Measurements from ENCODE around the gene TNFRSF8.

The TNFRSF8 gene

DNA sequence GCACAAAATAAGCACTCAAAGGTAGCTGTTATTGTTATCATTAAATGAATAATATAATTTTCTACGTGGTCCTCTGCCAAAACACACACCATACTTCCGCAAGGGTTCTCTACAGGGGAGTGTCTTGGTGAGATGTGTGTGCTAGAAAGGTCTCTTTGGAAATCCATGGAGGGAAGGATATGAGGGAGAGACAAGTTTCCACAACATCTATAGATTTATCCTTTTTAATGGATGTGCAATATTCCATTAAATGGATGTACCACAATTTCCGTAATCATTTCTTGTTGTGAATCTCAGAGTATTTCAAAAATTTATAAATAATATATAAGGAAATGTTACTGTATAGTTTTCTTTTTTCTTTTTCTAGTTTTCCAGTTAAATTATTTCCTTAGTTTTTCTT, 2.6 kb upstream of the TNFRSF8 start:
- DNase-seq = no peak

DNA sequence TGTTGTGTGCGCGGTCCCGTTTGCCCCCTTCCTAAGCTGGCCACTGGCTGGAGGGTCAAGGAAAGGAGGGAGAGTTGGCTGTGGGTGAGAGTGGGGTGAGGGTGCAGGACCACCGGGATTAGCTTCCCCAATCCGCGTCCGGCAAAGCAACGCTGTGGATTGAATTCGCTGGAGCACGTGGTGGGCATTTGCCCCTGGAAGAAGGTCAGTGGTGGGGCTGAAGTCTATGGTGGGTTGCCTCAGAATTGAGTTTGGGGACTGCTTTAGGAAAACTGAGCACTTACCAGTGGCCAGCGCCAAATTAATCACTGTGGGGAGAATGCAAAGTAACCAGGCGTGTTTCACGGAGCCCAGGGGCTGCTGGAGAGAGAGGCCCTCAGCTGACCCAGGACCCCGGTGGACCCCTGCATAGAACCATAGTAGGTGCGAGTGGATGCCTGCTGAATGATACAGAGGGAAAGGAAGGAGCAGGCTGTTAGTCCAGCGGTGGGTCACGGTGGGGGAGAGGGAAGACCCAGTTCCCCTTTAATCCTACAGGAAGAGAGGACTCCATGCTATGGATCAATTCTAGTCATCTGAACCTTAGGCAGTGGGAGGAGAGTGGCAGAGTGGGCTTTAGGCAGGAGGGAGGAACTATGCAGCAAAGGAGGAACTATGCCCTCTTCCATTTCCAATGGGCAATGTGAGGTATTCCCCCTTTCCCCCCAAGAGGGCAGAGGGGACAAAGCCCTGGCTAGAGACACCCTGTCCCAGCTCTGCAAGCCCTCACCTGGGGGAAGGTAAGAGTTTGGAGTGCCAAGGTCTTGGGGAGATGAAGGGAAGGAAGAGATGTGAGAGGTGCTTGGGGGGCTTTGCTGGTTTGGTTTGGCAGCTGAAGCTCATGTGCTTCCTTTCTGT, 1.2 kb downstream of the TNFRSF8 start:
- no peak for DNase-seq

DNA sequence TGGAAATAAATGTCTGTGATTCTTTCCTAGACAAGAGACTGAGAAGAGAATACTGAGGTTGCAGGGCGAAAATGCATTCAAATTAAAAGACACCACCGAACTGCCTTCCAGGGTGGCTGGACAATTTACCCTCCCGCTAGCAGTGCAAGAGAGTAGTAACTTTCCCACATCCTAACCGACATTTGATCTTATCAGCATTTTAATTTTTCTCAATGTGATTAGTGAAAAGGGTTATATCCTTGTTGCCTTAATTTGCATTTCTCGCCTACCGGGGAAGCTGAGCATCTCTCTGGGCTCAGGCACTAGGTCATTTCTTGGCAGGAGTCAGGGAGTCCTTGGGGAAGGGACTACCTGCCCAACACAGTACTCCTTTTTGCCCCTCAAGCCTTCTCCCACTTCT, 2.8 kb downstream of the TNFRSF8 start:
- no peak for DNase-seq

DNA sequence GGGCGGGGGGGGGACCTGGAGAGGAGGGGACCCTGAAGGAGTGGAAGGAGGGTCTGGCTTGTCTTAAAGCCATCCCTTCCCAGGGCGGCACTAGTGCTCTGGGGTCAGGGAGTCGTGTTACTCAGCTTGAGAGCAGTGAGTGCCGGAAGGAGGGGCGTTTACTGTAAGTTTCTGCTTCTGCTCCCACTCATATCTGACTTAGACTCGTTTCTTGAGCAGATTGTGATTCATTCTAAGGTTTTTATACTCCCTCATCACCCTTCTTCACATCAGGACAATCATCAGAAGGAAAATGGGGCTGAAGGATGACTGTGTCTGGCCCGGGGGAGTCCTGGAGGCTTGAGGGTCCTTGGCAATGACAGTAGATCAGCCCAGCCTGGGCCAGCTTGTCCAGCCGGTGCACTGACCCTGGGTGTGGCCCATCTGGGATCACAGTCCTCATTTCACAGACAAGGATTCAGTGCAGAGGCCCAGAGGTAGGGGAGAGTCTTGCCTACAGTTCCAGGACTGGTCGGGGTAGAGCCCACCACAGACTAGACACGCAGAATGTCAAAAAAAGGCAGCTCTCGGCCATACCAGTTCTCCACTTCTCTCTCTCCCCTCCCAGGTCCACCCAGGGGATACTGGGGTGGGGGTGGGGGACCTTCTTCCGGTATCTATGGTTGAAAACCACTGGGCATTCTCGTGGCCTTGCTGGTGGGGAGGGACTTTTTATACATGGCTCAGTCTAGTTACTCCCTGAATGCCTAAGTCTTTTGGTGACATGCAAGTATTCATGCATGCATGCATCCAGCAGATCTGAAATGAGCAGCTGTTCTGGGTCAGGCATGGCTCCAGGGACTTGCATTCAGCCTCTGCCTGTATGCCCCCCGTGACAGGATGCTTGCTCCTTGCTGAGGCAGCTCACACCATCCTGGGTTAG, 5.1 kb downstream of the TNFRSF8 start:
- DNase-seq = peak; percentile 52

DNA sequence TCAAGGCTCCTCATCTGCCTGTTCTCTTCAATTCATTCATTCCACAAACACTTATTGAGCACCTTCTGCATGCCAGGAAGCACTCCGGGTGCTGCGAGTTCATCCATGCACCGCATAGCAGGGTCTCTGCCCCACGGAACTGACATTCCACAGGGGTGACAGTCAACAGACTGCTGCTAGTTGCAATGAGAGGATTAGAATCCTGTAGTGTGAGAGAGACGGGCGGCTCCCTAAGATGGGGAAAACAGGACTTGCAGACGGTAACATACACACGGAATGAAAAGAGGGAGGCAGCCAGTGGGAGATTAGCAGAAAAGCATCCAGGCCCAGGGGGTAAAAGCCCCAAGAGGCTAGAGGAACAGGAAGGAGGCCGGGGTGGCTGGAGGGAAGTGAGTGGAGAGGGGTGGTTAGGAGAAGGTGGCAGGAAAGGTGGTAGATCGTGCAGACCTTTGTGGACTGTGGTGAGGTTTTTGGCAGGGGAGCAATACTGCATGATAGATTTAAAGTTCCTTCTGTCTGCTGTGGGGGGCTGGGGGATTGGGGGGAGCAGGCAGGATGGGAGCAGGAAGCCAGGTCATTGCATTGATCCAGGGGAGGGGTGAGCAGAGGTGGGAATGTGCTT, 6.6 kb downstream of the TNFRSF8 start:
- DNase-seq = peak; percentile 40

DNA sequence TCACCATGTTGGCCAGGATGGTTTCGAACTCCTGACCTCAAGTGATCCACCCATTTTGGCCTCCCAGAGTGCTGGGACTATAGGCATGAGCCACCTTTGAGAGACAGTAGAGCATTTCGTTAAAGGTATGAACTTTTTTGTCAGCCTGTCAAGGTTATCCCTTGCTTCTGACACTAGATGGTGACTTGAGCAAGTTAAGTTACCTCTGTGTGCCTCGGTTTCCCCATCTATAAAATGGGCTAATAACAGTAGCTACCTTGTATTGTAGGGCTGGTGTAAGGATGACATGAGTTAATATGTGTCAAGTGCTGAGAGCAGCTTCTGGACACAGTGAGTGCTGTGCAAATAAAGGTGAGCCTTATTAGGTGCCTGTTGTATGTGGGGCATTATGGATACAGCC, 8.8 kb downstream of the TNFRSF8 start:
- no peak for DNase-seq

DNA sequence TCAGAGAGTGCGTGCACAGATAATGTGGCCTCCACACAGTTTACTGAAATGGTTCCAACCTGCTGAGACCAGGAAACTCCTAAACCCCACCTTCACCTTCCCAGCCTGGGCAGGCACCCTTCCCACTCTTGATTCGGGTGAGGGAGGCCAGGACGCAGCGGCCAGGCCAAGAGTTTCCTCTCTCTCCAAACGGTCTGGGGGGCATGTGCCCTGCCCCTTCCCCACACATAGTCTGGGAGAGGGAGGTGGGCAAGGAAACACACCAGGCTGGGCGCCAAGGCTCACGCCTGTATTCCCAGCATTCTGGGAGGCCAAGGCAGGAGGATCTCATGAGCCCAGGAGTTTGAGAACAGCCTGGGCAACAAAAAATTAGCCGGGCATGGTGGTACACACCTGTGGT, 9.6 kb downstream of the TNFRSF8 start:
- DNase-seq = no peak

DNA sequence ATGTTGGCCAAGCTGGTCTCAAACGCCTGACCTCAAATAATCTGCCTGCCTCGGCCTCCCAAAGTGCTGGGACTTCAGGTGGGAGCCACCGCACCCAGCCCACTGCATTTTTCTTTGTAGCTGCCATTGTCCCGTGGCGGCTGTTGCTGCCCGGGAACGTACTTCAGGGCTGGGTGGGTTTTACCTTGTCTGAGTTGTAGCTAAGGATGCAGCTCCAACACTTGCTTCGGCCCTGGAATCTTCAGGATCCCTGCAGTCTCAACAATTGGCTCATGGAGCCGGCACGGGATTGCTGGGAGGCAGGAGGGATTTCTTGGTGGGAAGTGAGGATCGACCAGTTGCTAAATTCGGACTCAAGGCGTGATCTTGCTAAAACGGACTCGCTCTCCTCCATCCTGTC, 10.7 kb downstream of the TNFRSF8 start:
- DNase-seq = no peak

DNA sequence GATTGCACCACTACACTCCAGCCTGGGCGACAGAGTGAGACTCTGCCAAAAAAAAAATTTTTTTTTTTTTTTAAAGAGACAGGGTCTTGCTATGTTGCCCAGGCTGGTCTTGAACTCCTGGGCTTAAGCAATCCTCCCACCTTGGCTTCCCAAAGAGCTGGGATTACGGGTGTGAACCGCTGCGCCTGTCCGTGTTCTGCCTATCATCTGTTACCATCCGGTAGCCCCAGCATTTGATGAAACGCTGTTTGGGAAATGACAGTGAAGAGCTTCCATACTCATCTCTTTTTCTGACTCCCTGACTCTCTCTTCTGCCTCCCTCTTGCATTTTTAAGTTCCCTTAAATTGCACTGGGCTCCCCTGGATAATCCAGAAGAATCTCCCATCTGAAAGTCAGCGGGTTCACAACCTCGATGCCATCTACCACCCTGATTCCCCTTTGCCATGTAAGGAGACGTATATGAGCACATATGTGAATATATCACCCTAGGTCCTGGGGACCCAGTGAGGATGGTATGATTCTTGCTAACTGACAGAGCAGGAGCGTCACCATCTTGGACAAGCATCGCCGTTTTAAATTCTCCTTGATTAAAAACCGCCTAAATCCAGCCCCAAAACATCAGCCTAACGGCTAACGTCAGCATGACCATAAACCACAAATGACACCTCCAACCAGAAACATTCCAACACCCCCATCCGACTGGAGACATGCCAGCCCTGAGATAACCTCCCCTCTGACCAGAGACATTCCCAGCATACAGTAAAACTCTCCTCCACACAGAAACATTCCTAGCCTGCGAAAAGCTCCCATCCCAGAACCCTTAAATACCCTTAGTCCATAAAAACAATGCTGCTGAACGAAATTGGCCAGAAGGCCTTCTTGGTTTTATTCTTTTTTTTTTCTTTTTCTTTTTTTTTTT, 12.4 kb downstream of the TNFRSF8 start:
- peak; percentile 84 for DNase-seq

DNA sequence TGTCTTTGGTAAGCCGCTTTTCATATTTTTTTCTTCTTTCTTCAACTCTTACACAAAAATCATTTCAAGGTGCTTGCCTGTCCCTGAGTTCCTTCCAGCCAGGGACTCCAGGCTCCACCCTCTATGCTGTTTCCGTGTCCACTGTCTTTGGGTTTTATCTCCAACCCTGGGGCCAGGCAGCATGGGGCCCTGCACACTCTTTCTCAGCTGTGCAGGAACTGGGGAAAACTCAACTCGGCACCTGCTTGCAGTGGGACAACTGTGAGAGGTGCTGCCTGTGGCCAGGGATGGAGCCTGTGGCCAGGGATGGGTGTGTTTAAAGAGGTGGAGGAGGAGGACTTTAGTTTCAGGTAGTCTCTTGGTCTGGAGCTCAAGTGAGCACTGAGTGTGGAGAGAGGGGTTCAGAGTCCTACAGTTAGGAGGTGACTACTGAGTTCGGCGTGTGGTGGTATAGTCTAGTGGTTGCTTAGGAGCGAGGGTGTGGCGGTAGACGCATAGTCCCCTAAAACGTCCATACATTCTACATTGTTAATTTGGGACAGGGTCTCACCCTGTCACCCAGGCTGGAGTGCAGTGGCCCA, 13.4 kb downstream of the TNFRSF8 start:
- DNase-seq = no peak

DNA sequence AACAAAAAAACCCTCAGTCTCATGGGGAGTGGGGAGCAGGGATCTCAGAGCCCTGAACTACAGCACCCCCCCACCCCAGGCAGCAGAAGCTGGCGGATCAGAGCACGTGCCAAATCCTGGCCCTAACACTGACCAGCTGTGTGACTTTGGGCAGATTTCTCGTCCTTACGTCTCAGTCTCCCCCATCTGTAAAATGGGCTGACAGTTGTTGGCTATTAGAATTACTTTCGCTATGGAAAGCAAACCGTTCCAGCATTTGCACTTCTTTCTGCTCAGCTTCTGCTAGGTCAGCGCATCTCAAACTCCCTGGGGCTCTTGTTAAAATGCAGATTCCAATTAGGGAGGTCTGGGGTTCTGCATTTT, 15.5 kb downstream of the TNFRSF8 start:
- DNase-seq = no peak

DNA sequence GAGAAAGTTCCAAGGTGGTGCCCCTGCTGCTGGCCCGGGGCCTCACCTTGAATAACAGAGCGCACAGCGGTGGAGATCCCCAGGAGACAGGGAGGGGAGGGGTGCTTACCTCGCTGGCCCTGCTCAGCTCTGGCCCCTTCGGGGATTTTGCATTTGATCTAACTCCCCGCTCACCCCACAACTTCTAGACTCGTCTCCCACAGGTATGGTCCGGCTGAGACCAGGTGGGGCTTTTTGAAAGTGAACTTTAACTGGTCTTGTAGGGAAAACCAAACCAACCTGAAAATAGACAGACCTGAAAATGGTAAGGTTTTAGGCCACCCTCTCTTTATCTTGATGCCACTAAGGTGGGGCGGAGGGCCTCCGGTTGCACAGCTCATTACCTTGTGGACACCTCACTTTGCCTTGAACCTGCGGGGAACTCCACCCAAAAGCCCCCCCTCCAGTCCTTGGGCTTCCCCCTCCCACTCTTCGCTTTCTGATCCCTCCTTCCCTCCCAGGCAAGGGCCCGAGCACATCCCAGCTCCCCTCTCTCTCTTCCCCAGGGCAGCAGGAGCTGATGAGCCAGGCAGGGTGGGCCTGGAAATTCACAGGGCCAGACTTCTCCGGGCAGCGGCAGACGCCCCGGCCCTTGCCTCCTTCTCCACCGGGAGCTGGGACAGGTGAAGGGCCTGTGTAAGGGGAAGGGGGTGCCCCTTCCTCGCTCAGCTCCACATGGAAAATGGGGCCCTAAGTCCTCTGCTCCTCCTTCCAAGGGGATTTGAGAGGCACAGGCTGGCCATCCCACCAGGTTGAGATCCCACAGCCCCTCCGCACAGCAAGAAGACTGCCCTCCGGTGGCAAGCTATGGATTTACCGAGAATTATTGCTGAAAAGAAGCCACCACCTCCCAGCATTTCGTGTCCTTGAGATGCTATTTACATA, 16.1 kb downstream of the TNFRSF8 start:
- peak; percentile 53 for DNase-seq

DNA sequence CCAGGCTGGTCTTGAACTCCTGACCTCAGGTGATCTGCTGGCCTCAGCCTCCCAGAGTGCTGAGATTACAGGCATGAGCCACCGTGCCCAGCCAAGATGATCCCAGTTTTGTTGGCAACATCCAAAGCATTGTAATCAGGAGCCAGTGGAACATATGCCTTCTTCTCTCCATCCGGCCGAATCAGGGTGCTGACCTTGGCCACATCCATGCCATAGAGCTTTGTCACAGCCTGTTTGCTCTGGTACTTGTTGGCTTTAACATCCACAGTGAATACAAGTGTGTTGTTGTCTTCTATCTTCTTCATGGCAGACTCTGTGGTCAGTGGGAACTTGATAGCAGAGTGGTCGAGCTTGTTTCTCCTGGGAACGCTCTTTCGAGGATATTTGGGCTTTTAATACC, 17.1 kb downstream of the TNFRSF8 start:
- DNase-seq = no peak

DNA sequence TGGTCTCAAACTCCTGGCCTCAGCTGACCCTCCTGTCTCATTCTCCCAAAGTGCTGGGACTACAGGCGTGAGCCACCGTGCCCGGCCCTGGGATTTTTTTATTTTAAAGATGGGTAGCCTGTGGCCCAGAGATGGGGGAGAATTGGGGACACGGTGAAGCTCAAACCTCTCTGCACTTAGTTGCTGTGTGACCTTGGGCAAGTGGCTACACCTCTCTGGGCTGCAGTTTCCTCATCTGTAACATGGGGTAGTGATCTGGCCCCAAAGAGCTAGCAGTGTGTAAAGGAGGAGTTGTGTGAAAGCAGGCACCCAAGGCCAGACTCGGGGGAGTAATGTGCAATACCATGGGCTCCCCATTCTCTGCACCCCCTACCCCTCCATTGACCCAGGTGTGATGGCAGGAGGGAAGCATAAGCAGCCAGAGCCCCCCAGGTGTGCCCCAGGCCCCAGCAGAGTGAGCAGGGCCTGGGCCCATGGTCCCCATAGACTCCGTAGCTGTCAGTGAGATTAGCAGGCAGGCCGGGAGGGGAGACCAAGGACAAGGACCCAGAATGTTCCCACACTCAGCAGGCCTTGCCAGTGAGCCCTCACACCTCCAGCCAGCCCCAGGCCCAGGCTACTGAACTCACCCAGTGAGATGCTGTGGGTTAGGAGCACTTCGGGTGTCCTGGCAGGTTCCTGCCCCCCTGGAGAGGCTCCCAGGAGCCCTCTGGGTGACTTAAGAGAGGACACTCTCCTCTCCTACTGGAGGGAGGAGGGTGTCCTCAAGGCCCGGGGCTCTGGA, 17.9 kb downstream of the TNFRSF8 start:
- no peak for DNase-seq

DNA sequence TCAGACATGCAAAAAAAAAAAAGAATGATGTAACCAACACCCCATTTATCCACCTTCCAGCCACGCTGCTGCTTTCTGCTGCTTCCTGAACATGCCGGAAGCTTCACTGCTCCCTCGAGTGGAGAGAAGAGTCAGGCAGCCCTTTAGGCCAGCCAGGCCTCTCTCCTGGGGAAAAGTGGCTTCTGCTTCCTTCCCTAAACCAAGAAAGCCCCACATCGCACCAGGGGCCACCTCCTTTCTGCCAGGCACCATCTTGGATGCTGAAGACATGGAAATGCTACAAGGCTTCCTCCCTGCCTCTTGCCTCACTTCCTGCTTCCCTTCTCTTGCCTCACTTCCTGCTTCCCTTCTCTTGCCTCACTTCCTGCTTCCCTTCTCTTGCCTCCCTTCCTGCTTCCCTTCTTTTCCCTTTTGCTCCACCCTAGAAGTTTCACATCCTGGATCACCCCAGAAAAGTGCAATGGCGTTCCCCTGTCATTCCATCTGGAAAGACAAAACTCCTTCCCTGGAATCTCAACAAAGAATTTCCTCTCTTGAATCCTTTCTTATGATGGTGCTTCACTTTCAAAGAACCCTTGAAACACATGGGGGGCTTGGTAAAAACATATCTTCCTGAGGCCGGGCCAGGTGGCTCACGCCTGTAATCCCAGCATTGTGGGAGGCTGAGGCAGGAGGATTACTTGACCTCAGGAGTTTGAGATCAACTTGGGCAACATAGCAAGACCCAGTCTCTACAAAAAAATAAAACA, 18.7 kb downstream of the TNFRSF8 start:
- no peak for DNase-seq

DNA sequence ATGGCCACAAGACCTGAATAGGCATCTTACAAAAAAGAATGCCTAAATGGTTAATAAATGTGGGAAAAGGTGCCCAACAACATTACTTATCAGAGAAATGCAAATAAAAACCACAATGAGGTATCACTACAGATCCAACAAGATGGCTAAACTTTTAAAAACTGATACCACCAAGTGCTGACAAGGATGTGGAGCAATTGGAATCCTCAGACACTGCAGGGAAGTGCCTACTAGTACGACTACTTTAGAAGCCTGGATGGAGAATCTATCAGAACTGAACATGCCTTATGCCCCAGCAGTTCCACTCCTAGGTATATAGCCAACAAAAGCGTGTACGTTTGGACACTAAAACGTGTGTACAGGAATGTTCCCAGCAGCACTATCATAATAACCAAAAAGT, 19.9 kb downstream of the TNFRSF8 start:
- no peak for DNase-seq

DNA sequence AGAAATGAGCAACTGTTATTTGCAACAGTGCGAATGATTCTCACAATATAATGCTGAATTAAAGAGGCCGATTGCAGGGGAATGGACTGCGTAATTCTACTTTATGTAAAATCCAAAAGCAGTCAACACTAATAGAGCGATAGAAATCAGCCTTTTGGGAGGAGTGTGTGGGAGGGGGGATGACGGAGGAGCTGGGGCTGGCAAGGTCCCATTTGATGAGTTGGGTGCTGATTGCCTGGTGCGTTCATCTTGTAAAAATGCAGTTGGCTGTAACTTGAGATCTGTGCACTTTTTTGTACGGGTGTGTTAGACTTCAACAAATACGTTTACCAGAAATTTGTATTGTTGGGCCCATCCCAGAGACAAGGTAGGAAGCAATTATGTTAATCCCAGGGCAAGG, 20.7 kb downstream of the TNFRSF8 start:
- DNase-seq = no peak

DNA sequence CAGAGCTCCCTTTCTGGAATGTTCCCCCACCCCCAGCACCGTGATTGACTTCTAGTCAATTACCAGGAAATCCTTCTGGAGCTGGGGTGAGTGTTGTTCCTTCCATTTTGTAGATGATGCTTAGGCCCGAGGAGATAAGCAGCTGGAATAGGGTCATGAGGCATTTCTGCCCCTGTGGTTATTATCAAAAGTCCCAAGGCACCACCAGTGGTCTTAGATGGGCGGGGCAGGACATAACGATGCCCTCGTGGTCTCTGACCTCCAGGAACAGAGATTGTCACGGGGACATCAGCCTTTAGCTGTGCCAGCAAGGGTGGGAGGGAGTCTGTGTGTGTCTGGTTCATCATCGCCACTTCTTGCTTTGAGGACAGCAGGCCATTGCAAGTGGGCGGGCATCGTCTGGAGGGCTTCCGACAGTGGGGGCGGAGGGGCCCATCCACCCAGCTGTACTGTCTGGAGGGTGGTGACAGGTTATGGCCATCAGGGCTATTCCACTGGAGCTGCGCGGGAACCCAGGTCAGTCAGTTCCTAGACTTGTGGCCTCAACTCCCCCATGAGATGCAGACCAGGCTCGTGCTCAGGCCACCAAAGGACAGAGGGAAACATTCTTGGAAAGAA, 22.6 kb downstream of the TNFRSF8 start:
- no peak for DNase-seq

Measured in fibroblast of skin of scalp (primary cell).